LoVo (cell line): ENCODE measurements around the gene ZBTB7C.

Experiments used
- DNase-seq: peaks from one replicate; pipeline ENCODE4 v3.0.0-alpha.2; 2016; ENCODE audit warnings: low spot score

Gene ZBTB7C

DNA sequence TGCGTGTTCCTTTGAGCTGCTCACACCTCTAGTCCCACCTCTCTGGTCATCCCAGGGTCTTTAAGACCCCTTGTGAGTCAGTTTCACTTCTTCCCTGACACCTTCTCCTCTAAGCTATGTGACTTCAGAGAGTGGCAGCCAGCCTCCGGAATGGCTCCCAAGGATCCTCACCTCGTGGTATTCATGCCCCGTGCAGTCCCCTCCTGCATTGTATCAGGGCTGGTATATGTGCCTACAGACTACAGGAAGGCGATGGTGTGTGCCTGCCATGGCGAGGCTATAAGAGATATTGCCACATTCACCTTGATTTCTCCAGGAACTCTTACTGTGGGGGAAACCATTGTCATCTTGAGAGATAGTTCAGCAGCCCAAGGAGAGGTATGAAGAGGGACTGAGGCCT lies 350.7 kb downstream of the ZBTB7C start:
- no peak for DNase-seq

- DNase-seq, result no peak
Observed at GRCh38 chr18:48057018-48057417, 352.2 kb downstream of the ZBTB7C start.

DNA sequence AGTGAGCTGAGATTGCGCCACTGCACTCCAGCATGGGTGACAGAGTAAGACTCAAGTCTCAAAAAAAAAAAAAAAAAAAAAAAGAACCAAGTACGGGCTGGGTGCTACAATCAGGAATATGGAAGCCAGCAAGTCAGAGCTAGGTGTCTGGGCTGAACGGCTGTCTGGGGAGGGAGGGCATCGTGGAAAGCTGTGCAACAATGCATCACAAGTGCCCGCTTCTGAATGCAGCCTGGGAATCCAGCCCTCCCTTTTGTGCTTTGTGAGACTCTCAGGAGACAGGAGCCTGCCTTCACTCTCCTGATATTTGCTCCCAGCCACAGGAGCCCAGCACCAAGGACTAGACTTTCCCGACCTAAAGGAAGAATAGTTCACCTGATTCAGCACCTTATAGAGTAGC lies 353.8 kb downstream of the ZBTB7C start:
- no peak for DNase-seq

- no peak for DNase-seq
Observed at GRCh38 chr18:48053881-48054816, 355.0 kb downstream of the ZBTB7C start.

GRCh38 chr18:48052842-48053241 lies 356.3 kb downstream of the ZBTB7C start:
- DNase-seq, result no peak

- no peak for DNase-seq
Observed at GRCh38 chr18:48051945-48052840, 357.0 kb downstream of the ZBTB7C start.

GRCh38 chr18:48050176-48050575 lies 359.0 kb downstream of the ZBTB7C start:
- no peak for DNase-seq

GRCh38 chr18:48049757-48050156 lies 359.4 kb downstream of the ZBTB7C start:
- DNase-seq, result no peak

- DNase-seq, result no peak
Observed at GRCh38 chr18:48048251-48048650, 360.9 kb downstream of the ZBTB7C start.

- no peak for DNase-seq
Observed at GRCh38 chr18:48046843-48047242, 362.3 kb downstream of the ZBTB7C start.

DNA sequence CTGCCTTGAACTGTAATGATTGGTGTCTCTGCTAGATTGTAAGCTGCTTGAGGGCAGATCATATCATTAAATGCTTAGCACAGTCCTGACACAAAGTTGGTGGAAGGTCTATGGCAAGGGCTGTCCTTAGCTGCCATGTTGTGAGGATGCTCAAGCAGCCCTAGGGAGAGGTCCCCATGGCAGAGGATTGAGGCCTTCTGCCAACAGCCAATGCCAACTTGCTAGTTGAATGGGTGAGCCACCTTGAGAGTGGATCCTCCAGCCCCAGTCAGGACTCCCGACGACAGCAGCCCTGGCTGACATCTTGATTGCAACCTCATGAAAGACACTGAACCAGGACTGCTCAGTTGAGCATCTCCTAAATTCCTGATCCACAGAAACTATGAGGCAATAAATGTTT lies 363.4 kb downstream of the ZBTB7C start:
- DNase-seq, result no peak

DNA sequence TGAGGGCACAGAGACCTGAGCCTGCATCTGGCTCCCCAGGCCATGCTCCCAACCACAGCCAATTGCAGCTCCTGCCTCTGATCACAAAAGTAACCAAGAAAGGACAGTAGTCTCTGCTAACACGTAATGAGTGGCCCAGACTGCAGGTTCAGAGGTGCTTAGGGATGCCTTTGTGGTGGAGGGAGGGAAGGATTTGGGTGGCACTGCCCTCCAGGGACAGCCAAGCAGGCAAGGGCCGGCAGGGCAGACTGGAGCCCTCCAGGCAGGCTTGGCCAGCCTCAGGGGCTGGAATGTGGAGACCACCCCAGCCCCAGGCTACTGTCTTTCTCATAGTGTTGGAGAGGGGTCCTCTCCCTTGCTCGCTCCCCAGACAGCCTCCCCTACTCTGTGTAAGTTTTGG lies 364.2 kb downstream of the ZBTB7C start:
- DNase-seq, result no peak

DNA sequence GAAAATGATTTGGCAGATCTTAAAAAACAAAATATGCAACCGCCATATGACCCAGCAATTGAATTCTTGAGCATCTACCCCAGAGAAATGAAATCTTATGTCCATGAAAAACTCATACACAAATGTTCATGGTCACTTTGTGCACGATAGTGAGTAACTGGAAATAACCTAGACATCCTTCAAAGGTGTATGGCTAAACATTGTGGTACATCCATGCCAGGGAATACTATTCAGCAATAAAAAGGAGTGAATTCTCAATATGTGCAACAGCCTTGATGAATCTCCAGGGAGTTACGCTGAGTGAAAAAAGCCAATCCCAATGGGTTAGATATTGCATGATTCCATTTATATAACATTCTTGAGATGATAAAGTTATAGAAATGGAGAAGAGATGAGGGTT lies 366.0 kb downstream of the ZBTB7C start:
- no peak for DNase-seq

DNA sequence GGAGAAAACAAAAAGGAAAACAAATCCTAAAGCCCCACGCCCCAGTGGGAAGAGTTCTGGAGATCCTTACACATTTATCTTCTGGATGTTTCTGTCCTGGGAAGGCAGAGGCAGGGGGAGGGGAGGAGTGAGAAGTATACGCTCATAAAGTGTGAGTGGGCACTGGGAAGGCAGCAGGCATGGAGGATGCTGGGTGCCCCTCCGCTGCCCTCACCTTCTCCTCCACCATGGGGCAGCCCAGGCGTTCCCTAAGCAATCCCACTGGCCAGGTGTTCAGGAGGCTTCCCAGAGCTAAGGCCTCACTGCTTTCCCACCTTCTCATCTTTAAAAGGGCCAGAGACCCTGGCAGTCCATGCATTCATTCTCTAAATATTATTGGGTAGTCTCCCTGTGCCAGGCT lies 366.8 kb downstream of the ZBTB7C start:
- no peak for DNase-seq

DNA sequence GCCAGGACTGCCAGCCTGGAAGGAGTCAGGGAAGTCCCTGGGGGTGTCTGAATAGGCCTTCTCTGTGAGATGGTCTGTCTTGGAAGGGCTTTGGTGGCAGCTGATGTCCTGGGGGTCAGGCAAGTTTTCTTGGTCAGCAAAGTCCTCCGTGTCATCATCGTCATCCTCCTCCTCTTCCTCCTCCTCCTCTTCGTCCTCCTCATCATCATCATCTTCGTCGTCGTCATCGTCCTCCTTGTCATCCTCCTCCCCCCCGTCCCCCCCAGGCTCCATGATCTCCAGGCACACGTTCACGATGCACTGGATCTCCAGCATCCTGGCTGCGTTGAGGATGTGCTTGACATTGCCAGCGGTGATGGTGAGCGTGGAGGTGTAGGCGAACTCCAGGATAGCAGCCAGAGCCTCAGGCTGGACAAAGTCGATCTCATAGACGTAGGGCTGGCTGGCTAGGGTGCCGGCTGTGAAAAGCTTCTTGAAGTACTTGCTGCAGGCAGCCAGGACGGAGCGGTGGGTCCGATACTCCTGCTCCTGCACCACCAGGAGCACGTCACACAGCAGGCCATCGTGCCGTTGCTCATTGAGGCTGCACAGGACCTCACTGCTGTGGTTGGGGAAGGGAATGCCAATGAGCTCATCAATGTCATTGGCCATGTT lies 368.6 kb downstream of the ZBTB7C start:
- DNase-seq, result no peak

DNA sequence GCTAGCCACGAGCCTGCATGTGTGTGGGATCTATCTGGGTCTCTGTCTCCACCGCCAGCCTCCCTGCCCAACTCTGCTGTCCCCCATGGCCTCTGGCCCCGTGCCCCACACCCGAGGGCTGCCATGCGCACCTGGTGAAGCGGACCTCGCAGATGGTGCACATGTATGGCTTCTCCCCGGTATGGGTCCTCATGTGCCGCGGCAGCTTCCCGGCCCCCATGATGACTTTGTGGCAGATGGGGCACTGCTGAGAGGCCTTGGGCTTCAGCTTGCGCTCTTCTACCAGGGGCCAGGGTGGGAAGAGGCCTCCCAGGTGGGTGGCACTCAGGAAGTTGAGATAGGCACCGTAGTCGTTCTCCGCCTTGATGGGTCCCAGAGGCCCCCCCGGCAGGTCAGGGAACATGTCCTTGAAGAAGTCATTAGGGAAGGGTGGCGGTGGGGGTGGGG lies 369.4 kb downstream of the ZBTB7C start:
- DNase-seq, result no peak

- no peak for DNase-seq
Observed at GRCh38 chr18:48038636-48039035, 370.5 kb downstream of the ZBTB7C start.

- DNase-seq, result no peak
Observed at GRCh38 chr18:48037481-48038271, 371.5 kb downstream of the ZBTB7C start.

DNA sequence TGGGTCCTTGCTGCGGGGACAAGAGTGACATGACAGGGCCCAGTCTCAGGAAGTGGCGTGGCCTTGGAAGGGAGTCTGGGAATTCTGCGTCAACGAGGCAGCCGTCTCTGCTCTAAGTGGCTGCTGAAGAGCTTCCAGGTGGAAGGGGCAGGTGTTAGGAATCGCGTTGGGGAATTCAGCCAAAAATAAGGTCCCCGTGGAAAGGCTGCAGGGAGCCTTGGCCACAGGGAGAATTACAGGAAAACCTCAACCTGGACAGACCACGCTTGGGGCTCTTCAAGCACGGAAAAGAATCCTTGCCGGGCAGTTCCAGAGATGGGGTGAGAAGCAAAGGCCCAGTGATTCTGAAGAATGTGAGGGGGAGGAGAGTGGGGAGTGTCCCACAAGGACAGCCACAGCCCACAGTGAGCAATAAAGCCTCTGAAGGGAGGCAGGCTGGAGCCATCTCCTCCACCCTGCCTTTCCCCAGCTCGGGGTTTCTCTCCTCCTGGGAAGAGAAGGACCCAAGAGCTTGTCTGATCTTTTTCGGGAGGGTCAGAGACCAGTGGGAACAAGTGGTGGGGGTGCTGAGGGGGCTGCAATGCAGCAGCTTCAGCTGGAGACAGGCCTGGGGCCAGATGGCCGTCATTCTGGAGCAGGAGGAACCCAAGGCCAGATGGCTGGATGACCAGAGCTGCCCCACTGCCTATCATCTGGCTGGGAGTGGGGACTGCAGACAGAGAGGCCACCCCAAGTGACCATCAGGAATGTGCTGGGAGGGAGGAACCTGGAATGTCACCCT lies 372.4 kb downstream of the ZBTB7C start:
- no peak for DNase-seq

- peak; percentile 12 for DNase-seq
Observed at GRCh38 chr18:48036226-48036625, 373.0 kb downstream of the ZBTB7C start.

DNA sequence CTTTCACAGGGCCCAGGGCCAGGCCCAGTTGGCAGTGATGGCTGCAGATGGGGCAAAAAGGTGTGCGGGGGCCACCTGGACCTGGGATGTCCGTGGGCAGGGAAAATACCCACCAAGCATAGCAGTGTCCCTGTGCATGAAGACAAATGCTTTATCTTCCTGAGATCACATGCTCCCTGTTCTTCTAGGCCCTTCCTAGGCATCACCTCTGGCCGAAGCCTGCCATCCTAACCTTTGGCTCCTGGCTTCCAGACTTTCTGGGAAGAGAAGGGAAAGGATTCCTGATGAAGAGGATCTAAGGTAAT lies 373.7 kb downstream of the ZBTB7C start:
- no peak for DNase-seq
